ENCODE measurements around the gene ZNF292.
"Not testable (repeated sequence)": the region's sequence is repeated elsewhere in the genome, so short reads cannot be mapped to it uniquely, and the experiment has no call there.

Gene ZNF292

DNA sequence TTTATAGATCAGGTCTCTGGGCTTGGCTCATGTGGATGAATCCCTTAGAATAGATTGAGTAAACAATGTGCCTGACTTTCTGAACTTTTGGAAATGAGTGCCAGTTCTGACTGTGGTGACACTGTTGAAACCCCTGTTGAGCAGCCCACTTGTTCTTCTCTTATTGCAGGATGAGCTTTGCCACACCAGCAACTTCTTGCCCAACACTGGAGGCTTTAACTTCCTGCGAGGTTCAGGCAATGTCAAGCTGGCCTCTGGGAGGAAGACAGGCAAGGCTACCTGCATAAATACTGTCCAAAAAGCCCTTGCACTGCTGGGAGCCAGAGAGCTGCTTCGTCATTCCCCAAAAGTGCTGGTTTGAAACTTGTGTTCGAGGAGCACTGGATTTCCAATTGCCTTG, 134.2 kb downstream of the ZNF292 start:
- no peak overlapping the region for H3K4me3 Mint-ChIP-seq
- H3K36me3 Mint-ChIP-seq: no peaks in the 10 kb centered on the region
- H3K9me3 Mint-ChIP-seq: no peaks in the 10 kb centered on the region
- no peaks in the 10 kb centered on the region for H3K4me1 Mint-ChIP-seq
- peaks cover 38% of the 10 kb centered on the region for H3K27me3 Mint-ChIP-seq
- H3K27ac Mint-ChIP-seq: no peak overlapping the region
- CTCF ChIA-PET: no interaction called here
- DNase-seq: no peak

DNA sequence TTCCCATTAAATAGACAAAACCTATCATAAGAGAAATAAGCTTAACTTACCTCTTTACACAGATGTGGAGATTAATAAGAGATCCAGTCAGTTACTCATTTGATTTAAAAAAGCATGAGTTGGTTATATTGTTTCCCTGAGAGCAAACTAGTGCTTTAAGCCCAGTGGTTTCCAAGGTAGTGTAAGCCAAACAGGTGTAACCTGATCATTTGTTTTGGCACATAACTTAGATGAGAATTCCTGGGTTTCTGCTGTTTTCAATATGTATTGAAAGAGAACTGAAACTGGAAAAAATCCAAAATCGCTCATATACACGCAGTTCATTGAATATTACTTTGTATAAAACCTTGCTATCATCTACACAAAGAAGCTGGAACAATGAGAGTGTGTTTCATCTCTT, 136.5 kb downstream of the ZNF292 start:
- DNase-seq: no peak
- CTCF ChIA-PET: no interaction called here
- Mint-ChIP-seq H3K36me3 (no peaks in the 10 kb centered on the region), H3K9me3 (no peaks in the 10 kb centered on the region), H3K27me3 (peaks cover 38% of the 10 kb centered on the region), H3K4me3 (no peak overlapping the region), H3K27ac (no peak overlapping the region), H3K4me1 (no peaks in the 10 kb centered on the region)

DNA sequence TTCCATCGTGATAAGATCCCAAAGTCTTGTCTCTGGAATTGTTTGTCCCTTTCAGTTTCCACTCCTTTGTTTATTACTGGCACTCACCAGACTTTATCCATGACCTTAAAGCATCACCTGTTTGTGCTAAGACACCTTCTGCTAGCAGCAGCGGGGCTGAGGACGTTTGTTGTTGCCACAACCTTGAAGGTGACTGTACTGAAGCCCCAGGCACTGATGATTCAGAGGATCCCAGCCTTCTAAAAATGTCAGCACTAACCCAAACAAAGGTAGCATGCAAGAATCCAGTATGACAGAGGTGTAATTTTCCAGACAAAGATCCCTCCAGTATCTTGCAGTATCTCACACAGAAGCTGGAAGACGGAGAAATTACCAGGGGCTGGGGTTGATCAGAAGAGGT, 138.2 kb downstream of the ZNF292 start:
- peaks cover 40% of the 10 kb centered on the region for H3K27me3 Mint-ChIP-seq
- no peak overlapping the region for H3K4me3 Mint-ChIP-seq
- CTCF ChIA-PET: no interaction called here
- H3K4me1 Mint-ChIP-seq: no peaks in the 10 kb centered on the region
- DNase-seq: no peak
- no peak overlapping the region for H3K27ac Mint-ChIP-seq
- H3K36me3 Mint-ChIP-seq: no peaks in the 10 kb centered on the region
- no peaks in the 10 kb centered on the region for H3K9me3 Mint-ChIP-seq

DNA sequence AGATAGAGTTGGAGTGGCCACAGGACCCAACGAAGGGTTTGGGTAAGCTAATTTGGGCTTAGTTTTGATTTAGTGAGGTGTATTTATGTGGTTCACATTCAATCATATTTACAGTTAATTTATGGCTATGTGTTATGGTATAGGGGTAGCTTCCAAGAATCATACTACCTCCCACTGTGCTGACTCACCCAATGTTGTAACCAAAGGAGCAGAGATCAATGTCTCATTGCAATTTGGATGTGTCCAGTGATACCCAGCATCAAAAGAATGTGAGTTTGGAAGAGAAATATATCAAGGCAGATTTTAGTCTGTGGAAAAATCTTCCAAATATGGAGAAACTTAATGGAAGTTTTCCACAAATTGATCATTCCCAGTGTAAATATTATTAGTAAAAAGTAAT, 141.8 kb downstream of the ZNF292 start:
- H3K27me3 Mint-ChIP-seq: peaks cover 31% of the 10 kb centered on the region
- H3K4me1 Mint-ChIP-seq: no peaks in the 10 kb centered on the region
- H3K4me3 Mint-ChIP-seq: no peak overlapping the region
- no peaks in the 10 kb centered on the region for H3K36me3 Mint-ChIP-seq
- no peaks in the 10 kb centered on the region for H3K9me3 Mint-ChIP-seq
- DNase-seq: no peak
- CTCF ChIA-PET: no interaction called here
- H3K27ac Mint-ChIP-seq: no peak overlapping the region

DNA sequence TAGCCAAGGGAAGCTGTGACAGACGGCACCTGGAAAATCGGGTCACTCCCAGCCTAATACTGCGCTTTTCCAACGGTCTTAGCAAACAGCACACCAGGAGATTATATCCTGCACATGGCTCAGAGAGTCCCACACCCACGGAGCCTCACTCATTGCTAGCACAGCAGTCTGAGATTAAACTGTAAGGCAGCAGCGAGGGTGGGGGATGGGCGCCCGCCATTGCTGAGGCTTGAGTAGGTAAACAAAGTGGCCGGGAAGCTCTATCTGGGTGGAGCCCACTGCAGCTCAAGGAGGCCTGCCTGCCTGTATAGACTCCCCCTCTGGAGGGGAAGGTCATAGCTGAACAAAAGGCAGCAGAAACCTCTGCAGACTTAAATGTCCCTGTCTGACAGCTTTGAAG, 145.9 kb downstream of the ZNF292 start:
- H3K27me3 Mint-ChIP-seq, H3K9me3 Mint-ChIP-seq, H3K27ac Mint-ChIP-seq, CTCF ChIA-PET, H3K4me3 Mint-ChIP-seq, H3K4me1 Mint-ChIP-seq, DNase-seq, H3K36me3 Mint-ChIP-seq: not testable (repeated sequence)

DNA sequence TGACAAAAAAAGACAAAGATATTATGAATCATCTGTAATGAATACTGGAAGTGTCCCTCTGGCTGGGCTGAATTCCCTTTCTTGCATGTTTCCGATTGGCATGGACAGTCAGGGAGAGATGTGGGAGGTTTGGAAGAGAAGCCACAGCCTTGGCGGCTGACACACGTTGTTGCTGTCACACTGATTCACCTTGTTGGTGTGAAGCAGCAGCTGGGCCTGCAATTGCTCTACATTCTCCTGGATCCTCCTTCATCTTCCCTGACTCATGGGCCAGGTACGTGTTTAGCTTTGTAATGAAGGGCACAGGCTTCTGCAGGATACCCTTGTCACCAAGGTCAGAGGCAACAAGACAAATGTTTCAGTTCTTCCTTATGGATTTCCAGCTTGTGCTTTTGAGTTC, 153.6 kb downstream of the ZNF292 start:
- Mint-ChIP-seq H3K36me3 (no peaks in the 10 kb centered on the region), H3K4me1 (no peaks in the 10 kb centered on the region), H3K9me3 (no peaks in the 10 kb centered on the region), H3K27ac (no peak overlapping the region), H3K4me3 (no peak overlapping the region), H3K27me3 (peaks cover 10% of the 10 kb centered on the region)
- CTCF ChIA-PET: no interaction called here
- DNase-seq: no peak

DNA sequence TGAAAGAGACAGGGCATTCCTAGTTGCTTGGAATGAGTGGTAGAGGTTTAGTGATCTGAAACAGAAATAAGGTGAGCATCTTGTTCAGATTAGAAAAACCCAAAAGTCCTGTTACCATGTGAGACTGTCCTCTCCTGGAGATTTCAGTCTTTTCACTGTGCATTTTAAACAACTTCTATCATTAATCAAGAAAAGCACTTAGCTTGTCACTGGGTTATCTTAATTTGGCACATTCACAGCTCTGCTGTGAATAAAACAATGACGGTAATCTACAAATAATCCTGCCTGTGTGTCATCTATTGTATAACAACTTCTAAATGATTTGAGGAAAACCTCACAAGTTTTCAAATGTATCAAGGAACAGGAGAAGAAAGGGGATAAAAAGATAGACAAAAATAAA, 157.5 kb downstream of the ZNF292 start:
- no peak overlapping the region for H3K4me3 Mint-ChIP-seq
- H3K27ac Mint-ChIP-seq: no peak overlapping the region
- no peaks in the 10 kb centered on the region for H3K4me1 Mint-ChIP-seq
- H3K36me3 Mint-ChIP-seq: no peaks in the 10 kb centered on the region
- DNase-seq: no peak
- H3K9me3 Mint-ChIP-seq: no peaks in the 10 kb centered on the region
- H3K27me3 Mint-ChIP-seq: peaks cover 32% of the 10 kb centered on the region
- CTCF ChIA-PET: no interaction called here

Measured in activated naive CD4-positive, alpha-beta T cell treated with anti-CD3 and anti-CD28 coated beads, Interleukin-2, amount 10 ng/mL, durations not matched to agents 7 days and 5 days (primary cell).